HFFc6 (cell line): ENCODE measurements around the gene YY1. TPM values are rescaled to one million over a fixed set of nuclear protein-coding genes. Genes with fewer than 3 reads are reported as not detected.
"Not testable (repeated sequence)": the region's sequence is repeated elsewhere in the genome, so short reads cannot be mapped to it uniquely, and the experiment has no call there.

Experiments used
- DNase-seq: peaks from one replicate; pipeline ENCODE4 v3.0.0-alpha.2; 2018
- H3K27ac Mint-ChIP-seq: 2 replicates; pipeline ENCODE4 v1.8.0; 2020; ENCODE audit warnings: mild to moderate bottlenecking, mixed read lengths
- H3K27me3 Mint-ChIP-seq: 2 replicates; pipeline ENCODE4 v1.8.0; 2021; ENCODE audit warnings: mild to moderate bottlenecking, moderate library complexity, mixed read lengths; ENCODE audit not compliant: insufficient read depth
- H3K36me3 Mint-ChIP-seq: 2 replicates; pipeline ENCODE4 v1.8.0; 2021; ENCODE audit warnings: low read depth, mixed read lengths
- H3K4me1 Mint-ChIP-seq: 2 replicates; pipeline ENCODE4 v1.8.0; 2020; ENCODE audit warnings: low read depth, mixed read lengths
- H3K4me3 Mint-ChIP-seq: 2 replicates; pipeline ENCODE4 v1.8.0; 2020; ENCODE audit warnings: mild to moderate bottlenecking, moderate library complexity, mixed read lengths
- H3K9me3 Mint-ChIP-seq: 2 replicates; pipeline ENCODE4 v1.8.0; 2020; ENCODE audit warnings: mild to moderate bottlenecking, mixed read lengths
- CTCF ChIP-seq: fragments of 200-600 bp; sonication (generic); IDR thresholded peaks from 2 replicates; pipeline ENCODE4 v1.5.0; 2021; ENCODE audit warnings: antibody characterized with exemption, mild to moderate bottlenecking
- total RNA-seq, 6 experiments: library from RNA; stranded (reverse); fragmentation: NEBNext Ultra II Directional; extraction: Animal tissue kit (Norgen Biotek cat#: 25700); gene quantifications; 2 replicates in 1 of 6; 3 replicates in 5 of 6; pipeline ENCODE4 v1.2.3, GENCODE V29; 2021

Gene YY1
- total RNA-seq, 6 experiments from 2014 or later: 57.0 to 70.8 (median 68.1) TPM

GRCh38 chr14:100287202-100287997, 48.5 kb downstream of the YY1 start:
- TF ChIP-seq CTCF: no peak
- H3K4me3 Mint-ChIP-seq: no peak overlapping the region
- peaks cover 22% of the 10 kb centered on the region for H3K4me1 Mint-ChIP-seq
- no peaks in the 10 kb centered on the region for H3K9me3 Mint-ChIP-seq
- no peaks in the 10 kb centered on the region for H3K36me3 Mint-ChIP-seq
- H3K27me3 Mint-ChIP-seq: peaks cover 5% of the 10 kb centered on the region
- no peak overlapping the region for H3K27ac Mint-ChIP-seq
- DNase-seq: no peak

- not testable (repeated sequence) for H3K36me3 Mint-ChIP-seq, H3K4me3 Mint-ChIP-seq, H3K27me3 Mint-ChIP-seq, DNase-seq, H3K27ac Mint-ChIP-seq, H3K9me3 Mint-ChIP-seq
- peaks cover 16% of the 10 kb centered on the region for H3K4me1 Mint-ChIP-seq
Observed at GRCh38 chr14:100287998-100288295, 49.0 kb downstream of the YY1 start.

GRCh38 chr14:100288382-100289185, 49.6 kb downstream of the YY1 start:
- no peak for TF ChIP-seq CTCF
- Mint-ChIP-seq H3K4me1 (peaks cover 16% of the 10 kb centered on the region), H3K4me3 (no peak overlapping the region), H3K27ac (no peak overlapping the region), H3K36me3 (no peaks in the 10 kb centered on the region), H3K27me3 (peaks cover 5% of the 10 kb centered on the region), H3K9me3 (no peaks in the 10 kb centered on the region)
- DNase-seq: no peak

GRCh38 chr14:100289916-100290606, 51.1 kb downstream of the YY1 start:
- H3K36me3 Mint-ChIP-seq: no peaks in the 10 kb centered on the region
- H3K4me3 Mint-ChIP-seq: no peak overlapping the region
- peaks cover 10% of the 10 kb centered on the region for H3K4me1 Mint-ChIP-seq
- TF ChIP-seq CTCF: no peak
- H3K9me3 Mint-ChIP-seq: no peaks in the 10 kb centered on the region
- H3K27me3 Mint-ChIP-seq: no peaks in the 10 kb centered on the region; the same call in 1 of the 2 replicates
- DNase-seq: no peak
- no peak overlapping the region for H3K27ac Mint-ChIP-seq

- H3K4me3 Mint-ChIP-seq: no peak overlapping the region
- H3K4me1 Mint-ChIP-seq: peaks cover 10% of the 10 kb centered on the region
- no peaks in the 10 kb centered on the region for H3K36me3 Mint-ChIP-seq
- TF ChIP-seq CTCF: no peak
- no peaks in the 10 kb centered on the region for H3K9me3 Mint-ChIP-seq
- no peak for DNase-seq
- H3K27ac Mint-ChIP-seq: no peak overlapping the region
- no peaks in the 10 kb centered on the region; the same call in 1 of the 2 replicates for H3K27me3 Mint-ChIP-seq
Observed at GRCh38 chr14:100290607-100291304, 51.8 kb downstream of the YY1 start.
